CD14-positive monocyte (primary cell): Measurements from ENCODE around the gene CDK5RAP3. TPM values are rescaled to one million over a fixed set of nuclear protein-coding genes. Genes with fewer than 3 reads are reported as not detected.
A peak's percentile ranks its signal among the peaks of the same experiment; 100 is the strongest.
"Not testable (repeated sequence)": the region's sequence is repeated elsewhere in the genome, so short reads cannot be mapped to it uniquely, and the experiment has no call there.

ENCODE experiments used
- DNase-seq, 3 donors: peaks; one replicate each; pipeline ENCODE4 v3.0.0-alpha.2; 2011 to 2022
- H2AFZ ChIP-seq: 2 replicates; pipeline ENCODE4 v1.6.0; 2012; ENCODE audit warnings: mild to moderate bottlenecking, low read depth, low read length, inconsistent platforms; ENCODE audit not compliant: insufficient read depth, poor library complexity, severe bottlenecking
- H3K27ac ChIP-seq, 2 donors: 1 replicate in 1 of 2; 2 replicates in 1 of 2; pipeline ENCODE4 v1.5.1; 2012 to 2013; ENCODE audit warnings: low read length in 2 of 2, control low read depth in 1 of 2, inconsistent platforms in 1 of 2, low read depth in 1 of 2, mild to moderate bottlenecking in 1 of 2
- H3K27me3 ChIP-seq, 2 donors: one replicate each; pipeline versions ENCODE4 v1.6.0 to v1.6.1; 2011 to 2013; ENCODE audit warnings: low read length in 2 of 2; ENCODE audit not compliant: control insufficient read depth in 2 of 2, insufficient read depth in 2 of 2
- H3K36me3 ChIP-seq, 2 donors: replicated peaks in 1 of 2; 1 replicate in 1 of 2; 2 replicates in 1 of 2; pipeline versions ENCODE4 v1.5.1 to v1.6.1; 2012 to 2013; ENCODE audit warnings: low read length in 2 of 2, control low read depth in 1 of 2, inconsistent platforms in 1 of 2, mild to moderate bottlenecking in 1 of 2; ENCODE audit not compliant: insufficient read depth in 2 of 2, control insufficient read depth in 1 of 2
- H3K4me1 ChIP-seq, 2 donors: 1 replicate in 1 of 2; 2 replicates in 1 of 2; pipeline versions ENCODE4 v1.5.1 to v1.6.1; 2012 to 2013; ENCODE audit warnings: low read length in 2 of 2, control low read depth in 1 of 2, inconsistent platforms in 1 of 2, mild to moderate bottlenecking in 1 of 2, moderate library complexity in 1 of 2; ENCODE audit not compliant: insufficient read depth in 2 of 2, control insufficient read depth in 1 of 2
- H3K4me2 ChIP-seq: replicated peaks from 2 replicates; pipeline ENCODE3; 2012; ENCODE audit warnings: low read length, moderate library complexity, mild to moderate bottlenecking; ENCODE audit not compliant: poor library complexity, severe bottlenecking; ENCODE audit errors: extremely low read depth
- H3K4me3 ChIP-seq, 3 experiments: fragments of 200-600 bp in 1 of 3; sonication (generic) in 1 of 3; replicated peaks in 1 of 3; 1 replicate in 2 of 3; 2 replicates in 1 of 3; pipeline ENCODE4 v1.5.1; 2011 to 2013; ENCODE audit warnings: low read length in 3 of 3, mild to moderate bottlenecking in 3 of 3, control low read depth in 2 of 3, low read depth in 2 of 3, inconsistent platforms in 1 of 3, moderate library complexity in 1 of 3
- H3K79me2 ChIP-seq: 2 replicates; pipeline ENCODE4 v1.6.0; 2012; ENCODE audit warnings: mild to moderate bottlenecking, control low read depth, inconsistent platforms, low read length, moderate library complexity; ENCODE audit not compliant: insufficient read depth
- H3K9ac ChIP-seq: 2 replicates; pipeline ENCODE4 v1.6.0; 2017; ENCODE audit warnings: low read length, mild to moderate bottlenecking; ENCODE audit not compliant: insufficient read depth, poor library complexity, severe bottlenecking
- H3K9me3 ChIP-seq, 2 donors: replicated peaks in 1 of 2; 1 replicate in 1 of 2; 2 replicates in 1 of 2; pipeline versions ENCODE4 v1.5.1 to v1.6.1; 2012 to 2013; ENCODE audit warnings: low read length in 2 of 2, control low read depth in 1 of 2; ENCODE audit not compliant: control insufficient read depth in 1 of 2, insufficient read depth in 1 of 2
- H4K20me1 ChIP-seq: 2 replicates; pipeline ENCODE4 v1.6.0; 2012; ENCODE audit warnings: mild to moderate bottlenecking, low read length, control low read depth, moderate library complexity; ENCODE audit not compliant: insufficient read depth
- H3K27ac Mint-ChIP-seq, 7 donors: one replicate each; pipeline ENCODE4 v1.8.0; 2020; ENCODE audit warnings: mild to moderate bottlenecking in 7 of 7, mixed read lengths in 7 of 7, moderate library complexity in 6 of 7, inconsistent platforms in 2 of 7
- H3K27me3 Mint-ChIP-seq, 3 donors: one replicate each; pipeline ENCODE4 v1.8.0; 2021 to 2022; ENCODE audit warnings: low read depth in 3 of 3, mild to moderate bottlenecking in 3 of 3, mixed read lengths in 3 of 3, moderate library complexity in 3 of 3, inconsistent platforms in 1 of 3
- H3K36me3 Mint-ChIP-seq, 2 donors: one replicate each; pipeline ENCODE4 v1.8.0; 2020; ENCODE audit warnings: mixed read lengths in 2 of 2, inconsistent platforms in 1 of 2, mild to moderate bottlenecking in 1 of 2
- H3K4me1 Mint-ChIP-seq: one replicate; pipeline ENCODE4 v1.8.0; 2020; ENCODE audit warnings: mild to moderate bottlenecking, mixed read lengths
- H3K4me3 Mint-ChIP-seq, 2 donors: one replicate each; pipeline ENCODE4 v1.8.0; 2020; ENCODE audit warnings: mild to moderate bottlenecking in 2 of 2, mixed read lengths in 2 of 2, moderate library complexity in 1 of 2
- H3K9me3 Mint-ChIP-seq, 7 donors: one replicate each; pipeline ENCODE4 v1.8.0; 2020 to 2022; ENCODE audit warnings: mixed read lengths in 7 of 7, mild to moderate bottlenecking in 6 of 7, moderate library complexity in 6 of 7, inconsistent platforms in 2 of 7
- WGBS: methylation state at CpG from one replicate; pipeline ENCODE4 v1.1.5; 2013; ENCODE audit warnings: missing lambda C conversion rate; ENCODE audit not compliant: insufficient coverage; 5-methylcytosine and 5-hydroxymethylcytosine counted together
- intact Hi-C, 2 donors: fragments of 100-400 bp; cut with micrococcal nuclease; formaldehyde crosslinking; loops; one replicate each; pipeline versions ENCODE4 v1.15.0 to v1.15.1; 2023
- polyA plus RNA-seq, 3 donors: library from polyadenylated mRNA; depleted of rRNA in 1 of 3; unstranded in 2 of 3; stranded (reverse) in 1 of 3; fragments of 300-500 nt in 2 of 3; fragments of >200 nt in 1 of 3; fragmentation: Illumina TruSeq in 2 of 3; gene quantifications; 1 replicate in 2 of 3; 2 replicates in 1 of 3; pipeline ENCODE4 v1.2.3, GENCODE V29; 2012 to 2021
- TF ChIP-seq, protein P1 (sequence below): fragments of 200-600 bp; IDR thresholded peaks from one replicate; pipeline ENCODE4 v1.8.0; 2022; ENCODE audit warnings: antibody characterized with exemption, mild to moderate bottlenecking

Gene CDK5RAP3
- polyA plus RNA-seq, 3 donors: 86.1 to 782 (median 94.4) TPM

DNA sequence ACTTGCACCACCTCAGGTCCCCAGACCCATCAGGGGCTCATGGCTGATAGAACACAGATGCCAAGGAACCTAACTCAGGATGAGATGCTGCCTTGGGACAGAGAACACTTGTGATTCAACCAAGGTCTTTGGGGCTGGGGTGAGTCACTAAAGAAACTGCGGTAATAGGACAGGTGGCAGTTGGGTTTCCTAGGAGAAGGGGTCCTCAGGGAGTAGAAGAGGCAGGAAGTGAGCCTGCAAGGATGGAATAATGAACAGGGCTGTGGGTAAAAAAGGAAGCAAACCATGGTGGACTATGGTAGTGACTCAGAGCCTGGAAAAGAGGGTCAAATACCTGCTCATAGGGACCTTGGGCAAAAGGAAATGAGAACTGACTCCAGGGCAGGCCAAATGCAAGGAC is 36.1 kb upstream of the CDK5RAP3 start:
- peaks cover 9% of the 10 kb centered on the region for H3K4me1 Mint-ChIP-seq
- 100% methylated on average over 1 of the region's 1 CpG for WGBS
- peaks cover 0 to 2% (median 2%) of the 10 kb centered on the region in 3 donors for H3K27me3 Mint-ChIP-seq

DNA sequence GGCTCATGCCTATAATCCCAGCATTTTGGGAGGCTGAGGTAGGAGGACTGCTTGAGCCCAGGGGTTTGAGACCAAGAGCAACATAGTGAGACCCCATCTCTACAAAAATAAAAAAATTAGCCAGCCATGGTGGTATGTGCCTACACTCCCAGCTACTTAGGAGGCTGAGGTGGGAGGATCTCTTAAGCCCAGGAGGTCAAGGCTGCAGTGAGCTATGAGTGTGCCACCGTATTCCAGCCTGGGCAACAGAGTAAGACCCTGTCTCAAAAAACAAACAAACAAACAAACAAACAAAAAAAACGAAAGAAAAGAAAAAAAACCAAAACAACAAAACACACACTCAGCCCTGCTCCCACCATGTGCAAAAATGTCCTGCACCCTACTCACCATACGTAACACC is 35.4 kb upstream of the CDK5RAP3 start:
- H3K4me1 ChIP-seq, H2AFZ ChIP-seq, intact Hi-C loops, H3K27me3 ChIP-seq, H3K4me1 Mint-ChIP-seq, H3K4me2 ChIP-seq, H3K9me3 Mint-ChIP-seq, H3K4me3 Mint-ChIP-seq, DNase-seq, H3K79me2 ChIP-seq, H4K20me1 ChIP-seq, H3K9me3 ChIP-seq, H3K9ac ChIP-seq, H3K27ac Mint-ChIP-seq, H3K4me3 ChIP-seq, H3K27me3 Mint-ChIP-seq, H3K27ac ChIP-seq: not testable (repeated sequence)
- WGBS: 40% methylated on average over 1 of the region's 3 CpGs
- H3K36me3 Mint-ChIP-seq: peaks cover 9 to 15% of the 10 kb centered on the region in 2 donors
- H3K36me3 ChIP-seq: peaks cover under 1 to 13% of the 10 kb centered on the region in 2 donors

More for the DNA sequence above, 36.1 kb upstream of the CDK5RAP3 start:
- H2AFZ ChIP-seq: no peak overlapping the region
- DNase-seq: no peak
- Mint-ChIP-seq H3K4me3 (no peak overlapping the region), H3K9me3 (no peaks in the 10 kb centered on the region), H3K27ac (peak overlapping the region in 1 of 7 donors; percentile 30), H3K36me3 (peaks cover 15 to 17% of the 10 kb centered on the region in 2 donors)
- H4K20me1 ChIP-seq: no peaks in the 10 kb centered on the region
- no peaks in the 10 kb centered on the region for H3K27me3 ChIP-seq
- TF ChIP-seq, protein P1, sequence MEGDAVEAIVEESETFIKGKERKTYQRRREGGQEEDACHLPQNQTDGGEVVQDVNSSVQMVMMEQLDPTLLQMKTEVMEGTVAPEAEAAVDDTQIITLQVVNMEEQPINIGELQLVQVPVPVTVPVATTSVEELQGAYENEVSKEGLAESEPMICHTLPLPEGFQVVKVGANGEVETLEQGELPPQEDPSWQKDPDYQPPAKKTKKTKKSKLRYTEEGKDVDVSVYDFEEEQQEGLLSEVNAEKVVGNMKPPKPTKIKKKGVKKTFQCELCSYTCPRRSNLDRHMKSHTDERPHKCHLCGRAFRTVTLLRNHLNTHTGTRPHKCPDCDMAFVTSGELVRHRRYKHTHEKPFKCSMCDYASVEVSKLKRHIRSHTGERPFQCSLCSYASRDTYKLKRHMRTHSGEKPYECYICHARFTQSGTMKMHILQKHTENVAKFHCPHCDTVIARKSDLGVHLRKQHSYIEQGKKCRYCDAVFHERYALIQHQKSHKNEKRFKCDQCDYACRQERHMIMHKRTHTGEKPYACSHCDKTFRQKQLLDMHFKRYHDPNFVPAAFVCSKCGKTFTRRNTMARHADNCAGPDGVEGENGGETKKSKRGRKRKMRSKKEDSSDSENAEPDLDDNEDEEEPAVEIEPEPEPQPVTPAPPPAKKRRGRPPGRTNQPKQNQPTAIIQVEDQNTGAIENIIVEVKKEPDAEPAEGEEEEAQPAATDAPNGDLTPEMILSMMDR: no peak
- peaks cover 7 to 19% of the 10 kb centered on the region in 2 donors for H3K36me3 ChIP-seq
- intact Hi-C loops: no loop called here
- H3K9me3 ChIP-seq: no peaks in the 10 kb centered on the region
- no peaks in the 10 kb centered on the region for H3K79me2 ChIP-seq
- H3K9ac ChIP-seq: no peak overlapping the region
- no peaks in the 10 kb centered on the region for H3K4me1 ChIP-seq
- no peak overlapping the region for H3K4me2 ChIP-seq
- no peak overlapping the region for H3K27ac ChIP-seq
- no peak overlapping the region for H3K4me3 ChIP-seq
